GM23338 (cell line): ENCODE results near the gene CCDC74A.

Experiments used
- POLR2AphosphoS5 ChIP-seq: IDR thresholded peaks from 2 replicates; pipeline ENCODE4 v1.6.1; 2016; ENCODE audit warnings: antibody characterized with exemption, low read depth
- TF ChIP-seq, protein P1 (sequence below), 2 experiments: fragments of 200-600 bp in 1 of 2; sonication (generic) in 1 of 2; conservative IDR thresholded peaks; 2 replicates each; pipeline versions ENCODE4 v1.5.1 to v1.6.1; 2016 to 2017; ENCODE audit warnings: antibody characterized with exemption in 2 of 2, low read depth in 2 of 2, mild to moderate bottlenecking in 2 of 2, moderate library complexity in 1 of 2

DNA sequence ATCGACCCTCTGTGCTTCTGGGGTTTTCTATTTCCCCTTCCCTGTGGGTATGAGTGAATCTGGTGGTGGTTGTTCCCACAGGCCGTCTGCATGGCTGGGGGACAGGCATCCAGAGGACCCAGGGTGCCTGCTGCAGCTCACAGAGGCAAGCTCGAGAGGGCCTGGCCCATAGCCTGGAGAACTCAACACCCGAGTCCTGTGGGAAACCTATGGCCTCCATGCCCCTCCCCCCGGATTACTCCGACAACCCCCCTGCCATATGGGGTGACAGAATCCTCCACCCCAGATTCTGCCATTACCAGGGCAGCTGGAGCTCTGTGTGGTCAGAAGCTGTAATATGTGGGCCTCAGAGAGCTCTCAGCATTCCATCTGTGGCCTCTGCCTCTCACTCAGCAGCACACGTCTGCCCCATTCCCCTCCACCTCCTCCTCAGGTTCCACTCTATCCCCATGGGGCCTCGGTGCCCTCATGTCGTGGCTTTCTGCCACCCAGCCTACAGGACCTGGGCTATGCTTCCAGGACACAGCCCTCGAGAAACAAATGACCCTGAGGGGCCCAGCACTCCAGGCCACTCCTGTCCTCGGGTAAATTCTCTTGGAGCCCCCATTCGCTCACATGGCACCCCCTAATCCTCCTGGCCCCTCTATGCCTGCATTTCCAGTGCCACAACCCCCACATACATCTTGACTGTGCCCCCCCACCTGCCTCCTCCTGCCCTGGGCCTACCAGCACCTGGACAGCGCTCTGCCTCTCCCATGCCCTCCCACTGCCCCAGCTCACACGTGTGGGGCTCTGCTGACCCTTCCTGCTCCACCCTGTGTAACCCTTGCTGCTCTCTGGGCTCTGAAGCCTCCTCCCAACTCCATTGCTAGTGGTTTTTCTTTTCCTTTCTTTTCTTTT is 39.1 kb upstream of the CCDC74A start:
- TF ChIP-seq, protein P1, sequence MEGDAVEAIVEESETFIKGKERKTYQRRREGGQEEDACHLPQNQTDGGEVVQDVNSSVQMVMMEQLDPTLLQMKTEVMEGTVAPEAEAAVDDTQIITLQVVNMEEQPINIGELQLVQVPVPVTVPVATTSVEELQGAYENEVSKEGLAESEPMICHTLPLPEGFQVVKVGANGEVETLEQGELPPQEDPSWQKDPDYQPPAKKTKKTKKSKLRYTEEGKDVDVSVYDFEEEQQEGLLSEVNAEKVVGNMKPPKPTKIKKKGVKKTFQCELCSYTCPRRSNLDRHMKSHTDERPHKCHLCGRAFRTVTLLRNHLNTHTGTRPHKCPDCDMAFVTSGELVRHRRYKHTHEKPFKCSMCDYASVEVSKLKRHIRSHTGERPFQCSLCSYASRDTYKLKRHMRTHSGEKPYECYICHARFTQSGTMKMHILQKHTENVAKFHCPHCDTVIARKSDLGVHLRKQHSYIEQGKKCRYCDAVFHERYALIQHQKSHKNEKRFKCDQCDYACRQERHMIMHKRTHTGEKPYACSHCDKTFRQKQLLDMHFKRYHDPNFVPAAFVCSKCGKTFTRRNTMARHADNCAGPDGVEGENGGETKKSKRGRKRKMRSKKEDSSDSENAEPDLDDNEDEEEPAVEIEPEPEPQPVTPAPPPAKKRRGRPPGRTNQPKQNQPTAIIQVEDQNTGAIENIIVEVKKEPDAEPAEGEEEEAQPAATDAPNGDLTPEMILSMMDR (conservative IDR thresholded peaks at IDR 0.05; ENCODE audit: low read depth in 2 of 2) = no peak
- no peak for TF ChIP-seq POLR2AphosphoS5
